SK-N-SH treated with all-trans-retinoic acid at 6 μM for 48 hours (cell line): ENCODE measurements around the gene TMEM185B.

Experiments used
- ARNTL ChIP-seq: fragments of 450-650 bp; formaldehyde crosslinking; IDR thresholded peaks from 2 replicates; pipeline ENCODE4 v1.5.0; 2020; ENCODE audit warnings: low read depth, mild to moderate bottlenecking, moderate library complexity, borderline replicate concordance
- BACH2 ChIP-seq: fragments of 250-450 bp; sonication (Bioruptor Pico); IDR thresholded peaks from 2 replicates; pipeline ENCODE4 v1.9.0; 2021; ENCODE audit warnings: mild to moderate bottlenecking, borderline replicate concordance
- GLIS3 ChIP-seq: fragments of 250-450 bp; sonication (Bioruptor Pico); IDR thresholded peaks from 2 replicates; pipeline ENCODE4 v1.5.0; 2020; ENCODE audit warnings: mild to moderate bottlenecking, moderate library complexity
- OSR1 ChIP-seq: fragments of 250-450 bp; sonication (Bioruptor Pico); IDR thresholded peaks from 2 replicates; pipeline ENCODE4 v1.8.0; 2022; ENCODE audit warnings: moderate library complexity, mild to moderate bottlenecking, inconsistent platforms
- PPARA ChIP-seq: fragments of 250-450 bp; sonication (Bioruptor Pico); IDR thresholded peaks from 2 replicates; pipeline ENCODE4 v1.5.0; 2020; ENCODE audit warnings: mild to moderate bottlenecking, borderline replicate concordance
- RARB ChIP-seq: fragments of 250-450 bp; sonication (Bioruptor Pico); IDR thresholded peaks from 2 replicates; pipeline ENCODE4 v1.8.0; 2021; ENCODE audit warnings: mild to moderate bottlenecking, moderate library complexity
- TCF4 ChIP-seq: fragments of 250-450 bp; sonication (Bioruptor Pico); IDR thresholded peaks from 2 replicates; pipeline ENCODE4 v1.8.0; 2021; ENCODE audit warnings: mild to moderate bottlenecking, moderate library complexity, borderline replicate concordance
- TOX ChIP-seq: fragments of 250-450 bp; sonication (Bioruptor Pico); IDR thresholded peaks from 2 replicates; pipeline ENCODE4 v1.8.0; 2021; ENCODE audit warnings: mild to moderate bottlenecking, moderate library complexity, borderline replicate concordance
- ZFP3 ChIP-seq: fragments of 250-450 bp; sonication (Bioruptor Pico); IDR thresholded peaks from 2 replicates; pipeline ENCODE4 v1.5.0; 2020; ENCODE audit warnings: mild to moderate bottlenecking, moderate library complexity
- ZNF565 ChIP-seq: fragments of 450-650 bp; formaldehyde crosslinking; conservative IDR thresholded peaks from 2 replicates; pipeline ENCODE4 v1.5.0; 2020; ENCODE audit warnings: low read depth, mild to moderate bottlenecking, moderate library complexity
- TF ChIP-seq, protein P1 (sequence below): fragments of 250-450 bp; sonication (Bioruptor Pico); IDR thresholded peaks from 2 replicates; pipeline ENCODE4 v1.8.0; 2021; ENCODE audit warnings: low read depth, mild to moderate bottlenecking, moderate library complexity, borderline replicate concordance
- TF ChIP-seq, protein P2 (sequence below): fragments of 250-450 bp; sonication (Bioruptor Pico); IDR thresholded peaks from 2 replicates; pipeline ENCODE4 v1.5.0; 2020; ENCODE audit warnings: mild to moderate bottlenecking, moderate library complexity
- TF ChIP-seq, protein P3 (sequence below): fragments of 250-450 bp; sonication (Bioruptor Pico); IDR thresholded peaks from 2 replicates; pipeline ENCODE4 v1.8.0; 2020; ENCODE audit warnings: mild to moderate bottlenecking, moderate library complexity, borderline replicate concordance
- TF ChIP-seq, protein P4 (sequence below): fragments of 250-450 bp; sonication (Bioruptor Pico); IDR thresholded peaks from 2 replicates; pipeline ENCODE4 v1.5.1; 2020; ENCODE audit warnings: low read depth, mild to moderate bottlenecking, moderate library complexity

DNA sequence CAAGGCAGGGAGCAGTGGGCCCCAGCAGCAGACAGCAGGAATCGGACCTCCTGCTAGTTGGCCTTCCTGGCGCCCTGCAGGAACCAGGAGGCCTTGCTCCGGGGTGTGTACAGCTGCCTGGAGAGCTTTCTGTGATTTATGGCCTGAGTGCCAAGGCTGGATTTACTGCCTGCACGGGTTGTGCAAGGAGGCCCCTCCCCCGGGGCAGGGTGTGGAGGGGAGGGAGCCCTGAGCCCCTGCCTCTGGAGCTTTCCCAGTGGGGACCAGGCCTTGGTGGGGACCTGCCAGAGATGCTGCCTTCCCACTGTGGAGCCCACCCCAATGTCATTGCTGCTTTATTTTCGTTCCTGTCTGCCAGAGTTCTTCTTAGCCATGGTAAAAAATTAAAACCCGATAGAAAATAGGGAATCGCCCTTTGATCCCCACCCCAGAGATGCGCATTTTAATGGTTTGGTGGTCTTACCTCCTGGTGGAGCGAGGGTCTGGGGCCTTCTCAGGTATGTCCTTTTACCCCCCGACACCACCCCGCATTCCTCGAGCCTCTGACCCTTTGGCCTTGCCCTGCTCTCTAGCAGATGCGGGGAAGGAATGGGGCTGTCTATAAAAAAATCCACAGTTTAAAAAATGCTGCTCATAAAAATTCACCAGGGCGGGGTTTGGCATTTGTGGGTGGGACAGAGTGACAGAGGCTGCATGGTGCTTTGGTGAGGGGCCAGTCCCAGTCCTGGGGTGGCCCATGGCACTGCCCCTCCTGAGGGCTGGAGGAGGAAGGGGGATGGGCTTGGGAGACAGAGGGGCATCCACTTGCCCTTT lies 22.5 kb upstream of the TMEM185B start:
- TF ChIP-seq, protein P1, sequence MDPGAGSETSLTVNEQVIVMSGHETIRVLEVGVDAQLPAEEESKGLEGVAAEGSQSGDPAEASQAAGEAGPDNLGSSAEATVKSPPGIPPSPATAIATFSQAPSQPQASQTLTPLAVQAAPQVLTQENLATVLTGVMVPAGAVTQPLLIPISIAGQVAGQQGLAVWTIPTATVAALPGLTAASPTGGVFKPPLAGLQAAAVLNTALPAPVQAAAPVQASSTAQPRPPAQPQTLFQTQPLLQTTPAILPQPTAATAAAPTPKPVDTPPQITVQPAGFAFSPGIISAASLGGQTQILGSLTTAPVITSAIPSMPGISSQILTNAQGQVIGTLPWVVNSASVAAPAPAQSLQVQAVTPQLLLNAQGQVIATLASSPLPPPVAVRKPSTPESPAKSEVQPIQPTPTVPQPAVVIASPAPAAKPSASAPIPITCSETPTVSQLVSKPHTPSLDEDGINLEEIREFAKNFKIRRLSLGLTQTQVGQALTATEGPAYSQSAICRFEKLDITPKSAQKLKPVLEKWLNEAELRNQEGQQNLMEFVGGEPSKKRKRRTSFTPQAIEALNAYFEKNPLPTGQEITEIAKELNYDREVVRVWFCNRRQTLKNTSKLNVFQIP (CRISPR knock-in tag): no peak
- TF ChIP-seq OSR1 (no peak), BACH2 (CRISPR knock-in tag) (no peak), RARB (CRISPR knock-in tag) (no peak), GLIS3 (no peak), PPARA (CRISPR knock-in tag) (no peak), TCF4 (CRISPR knock-in tag) (no peak), ARNTL (CRISPR knock-in tag) (no peak), ZFP3 (CRISPR knock-in tag) (no peak), TOX (no peak), ZNF565 (CRISPR knock-in tag) (no peak)
- TF ChIP-seq, protein P2, sequence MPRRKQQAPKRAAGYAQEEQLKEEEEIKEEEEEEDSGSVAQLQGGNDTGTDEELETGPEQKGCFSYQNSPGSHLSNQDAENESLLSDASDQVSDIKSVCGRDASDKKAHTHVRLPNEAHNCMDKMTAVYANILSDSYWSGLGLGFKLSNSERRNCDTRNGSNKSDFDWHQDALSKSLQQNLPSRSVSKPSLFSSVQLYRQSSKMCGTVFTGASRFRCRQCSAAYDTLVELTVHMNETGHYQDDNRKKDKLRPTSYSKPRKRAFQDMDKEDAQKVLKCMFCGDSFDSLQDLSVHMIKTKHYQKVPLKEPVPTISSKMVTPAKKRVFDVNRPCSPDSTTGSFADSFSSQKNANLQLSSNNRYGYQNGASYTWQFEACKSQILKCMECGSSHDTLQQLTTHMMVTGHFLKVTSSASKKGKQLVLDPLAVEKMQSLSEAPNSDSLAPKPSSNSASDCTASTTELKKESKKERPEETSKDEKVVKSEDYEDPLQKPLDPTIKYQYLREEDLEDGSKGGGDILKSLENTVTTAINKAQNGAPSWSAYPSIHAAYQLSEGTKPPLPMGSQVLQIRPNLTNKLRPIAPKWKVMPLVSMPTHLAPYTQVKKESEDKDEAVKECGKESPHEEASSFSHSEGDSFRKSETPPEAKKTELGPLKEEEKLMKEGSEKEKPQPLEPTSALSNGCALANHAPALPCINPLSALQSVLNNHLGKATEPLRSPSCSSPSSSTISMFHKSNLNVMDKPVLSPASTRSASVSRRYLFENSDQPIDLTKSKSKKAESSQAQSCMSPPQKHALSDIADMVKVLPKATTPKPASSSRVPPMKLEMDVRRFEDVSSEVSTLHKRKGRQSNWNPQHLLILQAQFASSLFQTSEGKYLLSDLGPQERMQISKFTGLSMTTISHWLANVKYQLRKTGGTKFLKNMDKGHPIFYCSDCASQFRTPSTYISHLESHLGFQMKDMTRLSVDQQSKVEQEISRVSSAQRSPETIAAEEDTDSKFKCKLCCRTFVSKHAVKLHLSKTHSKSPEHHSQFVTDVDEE: no peak
- TF ChIP-seq, protein P3, sequence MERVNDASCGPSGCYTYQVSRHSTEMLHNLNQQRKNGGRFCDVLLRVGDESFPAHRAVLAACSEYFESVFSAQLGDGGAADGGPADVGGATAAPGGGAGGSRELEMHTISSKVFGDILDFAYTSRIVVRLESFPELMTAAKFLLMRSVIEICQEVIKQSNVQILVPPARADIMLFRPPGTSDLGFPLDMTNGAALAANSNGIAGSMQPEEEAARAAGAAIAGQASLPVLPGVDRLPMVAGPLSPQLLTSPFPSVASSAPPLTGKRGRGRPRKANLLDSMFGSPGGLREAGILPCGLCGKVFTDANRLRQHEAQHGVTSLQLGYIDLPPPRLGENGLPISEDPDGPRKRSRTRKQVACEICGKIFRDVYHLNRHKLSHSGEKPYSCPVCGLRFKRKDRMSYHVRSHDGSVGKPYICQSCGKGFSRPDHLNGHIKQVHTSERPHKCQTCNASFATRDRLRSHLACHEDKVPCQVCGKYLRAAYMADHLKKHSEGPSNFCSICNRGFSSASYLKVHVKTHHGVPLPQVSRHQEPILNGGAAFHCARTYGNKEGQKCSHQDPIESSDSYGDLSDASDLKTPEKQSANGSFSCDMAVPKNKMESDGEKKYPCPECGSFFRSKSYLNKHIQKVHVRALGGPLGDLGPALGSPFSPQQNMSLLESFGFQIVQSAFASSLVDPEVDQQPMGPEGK: no peak
- TF ChIP-seq, protein P4, sequence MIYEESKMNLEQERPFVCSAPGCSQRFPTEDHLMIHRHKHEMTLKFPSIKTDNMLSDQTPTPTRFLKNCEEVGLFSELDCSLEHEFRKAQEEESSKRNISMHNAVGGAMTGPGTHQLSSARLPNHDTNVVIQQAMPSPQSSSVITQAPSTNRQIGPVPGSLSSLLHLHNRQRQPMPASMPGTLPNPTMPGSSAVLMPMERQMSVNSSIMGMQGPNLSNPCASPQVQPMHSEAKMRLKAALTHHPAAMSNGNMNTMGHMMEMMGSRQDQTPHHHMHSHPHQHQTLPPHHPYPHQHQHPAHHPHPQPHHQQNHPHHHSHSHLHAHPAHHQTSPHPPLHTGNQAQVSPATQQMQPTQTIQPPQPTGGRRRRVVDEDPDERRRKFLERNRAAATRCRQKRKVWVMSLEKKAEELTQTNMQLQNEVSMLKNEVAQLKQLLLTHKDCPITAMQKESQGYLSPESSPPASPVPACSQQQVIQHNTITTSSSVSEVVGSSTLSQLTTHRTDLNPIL (CRISPR knock-in tag): no peak
